Measurements from ENCODE around the gene RNF4. TPM values are rescaled to one million over a fixed set of nuclear protein-coding genes. Genes with fewer than 3 reads are reported as not detected.

Gene RNF4
- total RNA-seq, 2 experiments from 2014 or later = 65.0 to 76.5 TPM

- intact Hi-C loops (cut with micrococcal nuclease; ENCODE audit: unreplicated experiment) = no loop called here
- POLR2A ChIA-PET = interaction anchor here (0.6 to 1.8 kb wide), 2 partner anchors 14 to 408 kb away, joined by 3 to 5 read pairs; no protein-coding TSS in a partner anchor
Observed at GRCh38 chr4:2489841-2490552, 21.1 kb downstream of the RNF4 start.

GRCh38 chr4:2492970-2493369 is 24.1 kb downstream of the RNF4 start:
- H4K20me1 ChIP-seq (ENCODE audit: insufficient read depth, low read length) = no peaks in the 10 kb centered on the region
- peaks cover 4% of the 10 kb centered on the region for H3K4me1 ChIP-seq (ENCODE audit: insufficient read depth, low read length, poor library complexity, severe bottlenecking)

More at GRCh38 chr4:2489841-2490552, 21.1 kb downstream of the RNF4 start:
- Histone ChIP-seq H4K20me1 (ENCODE audit: insufficient read depth, low read length) (peaks cover 24% of the 10 kb centered on the region), H3K27ac (ENCODE audit: low read depth, low read length, poor library complexity, severe bottlenecking) (no peak overlapping the region), H3K9me2 (ENCODE audit: insufficient read depth, low read length) (no peaks in the 10 kb centered on the region), H2AFZ (ENCODE audit: low read length) (no peak overlapping the region), H3K4me1 (ENCODE audit: insufficient read depth, low read length, poor library complexity, severe bottlenecking) (peaks cover 17% of the 10 kb centered on the region), H3K9me3 (ENCODE audit: low read length) (no peaks in the 10 kb centered on the region), H3K36me3 (ENCODE audit: insufficient read depth, low read length) (peaks cover 94% of the 10 kb centered on the region), H3K4me3 (ENCODE audit: low read depth, low read length, poor library complexity, severe bottlenecking) (no peak overlapping the region), H3K79me2 (ENCODE audit: insufficient read depth, low read depth, low read length) (peaks cover 96% of the 10 kb centered on the region), H3K4me2 (ENCODE audit: low read length) (no peak overlapping the region)
- TF ChIP-seq EZH2phosphoT487 (IDR thresholded peaks at IDR 0.05; ENCODE audit: borderline replicate concordance, low read depth, low read length) = no peak
- TF ChIP-seq CTCF (conservative IDR thresholded peaks at IDR 0.05; ENCODE audit: low read length) = no peak
- DNase-seq (ENCODE audit: low spot score) = no peak
- CTCF ChIA-PET (ENCODE audit: unreplicated experiment) = no interaction called here
- BruUV-seq (replicated peaks) = no TSS peak

More at GRCh38 chr4:2492970-2493369, 24.1 kb downstream of the RNF4 start:
- Histone ChIP-seq H2AFZ (ENCODE audit: low read length) (no peak overlapping the region), H3K4me3 (ENCODE audit: low read depth, low read length, poor library complexity, severe bottlenecking) (no peak overlapping the region), H3K4me2 (ENCODE audit: low read length) (no peak overlapping the region), H3K9me2 (ENCODE audit: insufficient read depth, low read length) (no peaks in the 10 kb centered on the region), H3K79me2 (ENCODE audit: insufficient read depth, low read depth, low read length) (peaks cover 70% of the 10 kb centered on the region), H3K36me3 (ENCODE audit: insufficient read depth, low read length) (peaks cover 99% of the 10 kb centered on the region), H3K27ac (ENCODE audit: low read depth, low read length, poor library complexity, severe bottlenecking) (no peak overlapping the region), H3K9me3 (ENCODE audit: low read length) (no peaks in the 10 kb centered on the region)
- no TSS peak for BruUV-seq (replicated peaks)
- no peak for DNase-seq (ENCODE audit: low spot score)
- ChIA-PET POLR2A (interaction anchor here (0.7 to 1.5 kb wide), 2 partner anchors 43 to 44 kb away, joined by 3 to 8 read pairs; partner anchors contain the start of gene FAM193A), CTCF (ENCODE audit: unreplicated experiment) (no interaction called here)
- intact Hi-C loops (cut with micrococcal nuclease; ENCODE audit: unreplicated experiment) = no loop called here
- TF ChIP-seq EZH2phosphoT487 (IDR thresholded peaks at IDR 0.05; ENCODE audit: borderline replicate concordance, low read depth, low read length) (no peak), CTCF (conservative IDR thresholded peaks at IDR 0.05; ENCODE audit: low read length) (no peak)

Data from OCI-LY7 (cell line).